ENCODE results near the gene PICK1.
"Not testable (repeated sequence)": the region's sequence is repeated elsewhere in the genome, so short reads cannot be mapped to it uniquely, and the experiment has no call there.

PICK1 gene

DNA sequence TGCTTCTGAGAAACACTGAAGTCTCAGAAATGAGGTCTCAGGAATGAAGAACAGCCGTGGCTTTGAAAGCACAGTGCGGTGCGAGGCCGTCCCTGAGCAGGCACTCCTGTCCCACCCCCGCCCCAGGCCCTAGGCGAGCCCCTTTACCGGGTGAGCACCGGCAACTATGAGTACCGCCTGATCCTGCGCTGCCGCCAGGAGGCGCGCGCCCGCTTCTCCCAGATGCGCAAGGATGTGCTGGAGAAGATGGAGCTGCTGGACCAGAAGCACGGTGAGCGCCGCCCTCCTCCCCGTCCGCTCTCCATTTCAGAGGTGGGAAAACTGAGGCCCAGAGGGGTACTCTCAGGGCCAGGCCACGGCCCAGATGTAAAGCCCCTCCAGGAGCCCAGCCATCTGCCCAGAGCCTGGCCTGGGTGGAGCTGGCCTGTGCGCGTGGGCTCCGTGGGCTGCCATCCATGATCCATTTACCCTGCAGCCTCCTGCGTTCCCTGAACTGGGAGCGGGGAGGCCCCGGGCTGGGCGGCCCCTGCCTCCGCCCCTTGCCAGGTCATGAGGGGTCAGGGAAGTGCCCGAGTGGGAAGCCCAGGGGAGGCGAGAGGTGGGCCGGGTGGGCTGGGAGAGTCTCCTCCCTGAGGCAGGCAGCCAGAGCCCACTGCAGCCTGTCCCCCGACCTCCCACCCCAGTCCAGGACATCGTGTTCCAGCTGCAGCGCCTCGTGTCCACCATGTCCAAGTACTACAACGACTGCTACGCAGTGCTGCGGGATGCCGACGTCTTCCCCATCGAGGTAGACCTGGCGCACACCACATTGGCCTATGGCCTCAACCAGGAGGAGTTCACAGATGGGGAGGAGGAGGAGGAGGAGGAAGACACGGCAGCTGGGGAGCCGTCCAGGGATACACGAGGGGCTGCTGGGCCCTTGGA lies 17.2 kb downstream of the PICK1 start:
- DNase-seq (ENCODE audit: low read depth in 2 of 2), result no peak

DNA sequence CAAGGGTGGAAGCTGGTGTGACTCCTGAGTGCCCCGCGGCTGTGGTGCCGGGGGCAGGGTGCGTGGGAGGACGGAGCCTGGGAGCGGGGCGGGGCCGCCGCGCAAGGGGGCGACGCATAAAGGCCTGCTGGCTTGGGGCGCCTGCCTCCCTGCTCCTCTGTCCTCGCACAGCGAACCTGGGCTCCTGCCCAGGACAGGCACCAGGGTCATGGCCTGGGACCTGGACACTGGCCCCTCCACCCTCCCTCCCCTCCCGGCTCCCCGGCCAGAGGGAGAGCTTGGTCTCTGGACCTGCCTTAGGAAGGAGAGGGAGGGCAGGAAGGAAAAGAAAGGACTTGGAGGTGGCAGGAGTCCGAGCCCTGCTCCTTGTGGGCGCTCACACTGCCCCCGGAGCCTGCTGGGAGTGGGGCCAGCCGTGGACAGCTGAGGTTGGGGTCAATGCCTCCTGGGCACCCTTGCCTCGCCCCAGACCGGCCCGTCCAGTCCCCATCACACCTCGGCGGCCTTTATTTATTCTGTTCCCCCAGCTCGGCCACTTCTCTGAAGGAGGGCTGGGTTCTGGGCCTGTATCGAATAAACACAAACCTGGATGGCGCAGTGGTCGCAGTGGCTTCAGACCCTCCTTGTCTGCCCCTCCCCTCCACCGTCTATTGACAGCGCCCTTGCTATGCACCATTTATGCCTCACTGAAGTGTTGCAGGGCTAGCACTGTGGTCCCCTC lies 18.1 kb downstream of the PICK1 start:
- DNase-seq (ENCODE audit: low read depth in 2 of 2), result no peak

DNA sequence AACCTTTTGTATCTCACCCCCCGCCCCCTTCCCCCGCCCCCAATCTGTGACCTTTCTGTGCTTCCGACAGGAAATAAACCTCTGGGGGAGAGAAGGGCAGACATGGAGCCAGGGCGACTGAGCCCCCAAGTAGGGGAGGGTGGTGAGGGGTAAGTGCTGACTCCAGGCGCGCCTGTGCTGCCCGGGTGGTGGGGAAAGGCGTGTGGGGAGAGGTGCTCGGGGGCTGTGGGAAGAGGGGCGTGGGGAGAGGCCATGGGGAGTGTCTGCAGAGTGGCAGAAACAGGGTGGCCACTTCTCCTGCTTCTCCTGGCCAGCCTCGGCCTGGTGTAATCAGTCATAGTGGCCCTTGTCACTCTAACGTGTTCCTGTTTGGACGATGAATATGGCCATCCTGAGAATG lies 18.8 kb downstream of the PICK1 start:
- no peak for DNase-seq (ENCODE audit: low read depth in 2 of 2)

DNA sequence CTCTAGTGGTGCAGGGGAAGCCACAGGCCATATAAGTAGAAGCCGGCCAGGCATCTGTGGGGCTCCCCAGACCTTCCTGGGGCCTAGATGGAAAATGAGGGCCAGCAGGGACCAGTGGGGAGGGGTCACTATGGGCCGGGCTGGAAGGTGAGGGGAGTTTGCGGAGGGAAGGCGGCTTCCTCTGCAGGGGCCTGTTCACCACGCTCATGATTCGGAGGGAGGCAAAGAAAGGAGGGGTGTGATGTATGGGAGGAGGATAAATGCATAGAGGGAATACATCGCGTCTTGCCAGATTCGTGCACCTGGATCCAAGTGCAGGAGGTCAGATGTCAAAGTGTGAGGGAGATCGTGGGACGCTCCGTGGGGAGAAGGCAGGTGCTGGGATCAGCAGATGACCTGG lies 19.9 kb downstream of the PICK1 start:
- DNase-seq (ENCODE audit: low read depth in 2 of 2), result no peak

DNA sequence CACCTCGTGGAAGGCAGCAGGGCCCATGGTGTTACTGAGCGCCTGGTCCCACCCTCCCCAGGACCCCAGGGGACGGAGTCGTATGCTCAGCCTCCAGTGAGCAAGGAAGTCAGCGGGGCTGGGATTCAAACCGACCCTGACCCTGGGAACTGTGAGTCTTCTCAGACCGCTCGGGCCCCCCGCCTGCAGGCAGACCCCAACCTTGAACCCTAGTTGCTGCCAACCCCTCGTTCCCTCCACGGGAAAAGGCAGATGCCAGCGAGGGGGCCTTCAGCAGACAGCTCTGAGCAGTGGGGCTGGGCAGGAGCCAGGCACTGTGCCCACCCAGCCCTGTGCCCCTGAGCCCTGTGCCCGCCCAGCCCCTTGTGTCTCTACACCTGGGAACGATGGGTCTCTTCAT lies 20.4 kb downstream of the PICK1 start:
- no peak for DNase-seq (ENCODE audit: low read depth in 2 of 2)

DNA sequence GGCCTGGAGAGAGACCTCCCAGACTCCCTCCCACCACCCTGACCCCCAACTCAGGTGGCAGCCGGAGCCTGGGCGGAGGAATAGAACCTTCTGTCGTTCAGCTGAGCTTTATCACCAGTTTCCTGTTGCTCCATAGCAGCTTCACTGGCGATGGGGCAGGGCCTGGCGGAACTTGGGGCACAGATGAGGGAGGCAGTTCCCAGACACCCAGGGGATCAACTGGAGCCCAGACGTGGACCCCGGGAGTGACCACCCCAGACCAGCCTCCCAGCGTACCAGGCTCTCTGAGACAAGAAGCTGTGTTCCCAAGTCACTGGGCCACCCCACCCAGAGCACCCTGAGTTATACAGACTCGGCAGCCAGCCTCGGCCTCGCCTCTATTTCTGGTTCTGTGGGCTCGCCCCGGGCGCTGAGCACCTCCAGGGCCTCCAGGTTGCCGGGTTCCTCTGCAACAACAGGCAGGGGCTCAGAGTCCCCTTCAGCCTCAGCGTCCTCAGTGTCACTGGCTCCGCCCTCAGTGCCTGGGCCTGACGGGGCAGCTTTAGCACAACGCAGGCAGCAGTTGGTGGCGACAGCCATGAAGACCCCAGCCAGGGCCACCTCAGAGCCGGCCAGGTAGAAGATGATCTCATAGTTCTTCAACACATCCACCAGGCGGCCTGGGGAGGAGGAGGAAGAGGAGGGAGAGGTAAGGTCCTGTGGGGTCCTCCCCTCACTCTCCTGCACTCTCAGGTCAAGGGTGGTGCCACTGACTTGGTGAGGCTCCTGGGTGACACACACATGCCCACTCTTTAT lies 21.0 kb downstream of the PICK1 start:
- DNase-seq (ENCODE audit: low read depth in 2 of 2), result no peak

DNA sequence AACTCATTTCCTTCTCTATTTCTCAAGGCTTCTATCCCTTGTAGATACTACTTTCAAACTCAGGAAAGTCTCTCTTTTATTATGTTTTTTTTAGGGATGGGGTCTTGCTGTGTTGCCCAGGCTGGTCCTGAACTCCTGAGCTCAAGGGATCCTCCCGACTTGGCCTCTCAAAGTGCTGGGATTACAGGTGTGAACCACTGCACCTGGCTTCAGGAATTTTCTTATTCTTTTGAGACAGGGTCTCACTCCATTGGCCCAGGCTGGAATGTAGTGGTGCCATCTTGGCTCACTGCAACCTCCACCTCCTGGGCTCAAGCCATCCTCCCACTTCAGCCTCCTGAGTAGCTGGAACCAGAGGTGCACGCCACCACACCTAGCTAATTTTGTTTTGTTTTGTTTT lies 22.0 kb downstream of the PICK1 start:
- not testable (repeated sequence) for DNase-seq (ENCODE audit: low read depth in 2 of 2)

DNA sequence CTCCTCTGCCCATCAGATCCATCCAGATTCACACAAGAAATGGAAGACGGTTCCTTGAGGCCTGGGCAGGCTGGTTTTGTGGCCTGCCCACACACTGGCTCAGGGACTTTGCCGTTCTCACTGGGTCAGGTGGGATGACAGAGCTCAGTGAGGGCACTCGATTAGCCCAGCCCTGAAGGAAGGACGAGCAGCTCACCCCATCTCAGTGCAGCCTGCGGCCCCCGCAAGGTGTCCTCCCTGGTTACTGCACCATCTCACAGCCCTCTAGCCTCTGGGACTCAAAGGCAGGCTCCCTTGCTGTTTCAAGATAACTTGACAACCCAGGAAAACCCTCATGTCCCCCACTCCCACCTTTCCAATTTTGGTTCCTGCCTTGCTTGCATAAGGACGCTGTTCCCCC lies 22.6 kb downstream of the PICK1 start:
- no peak for DNase-seq (ENCODE audit: low read depth in 2 of 2)

DNA sequence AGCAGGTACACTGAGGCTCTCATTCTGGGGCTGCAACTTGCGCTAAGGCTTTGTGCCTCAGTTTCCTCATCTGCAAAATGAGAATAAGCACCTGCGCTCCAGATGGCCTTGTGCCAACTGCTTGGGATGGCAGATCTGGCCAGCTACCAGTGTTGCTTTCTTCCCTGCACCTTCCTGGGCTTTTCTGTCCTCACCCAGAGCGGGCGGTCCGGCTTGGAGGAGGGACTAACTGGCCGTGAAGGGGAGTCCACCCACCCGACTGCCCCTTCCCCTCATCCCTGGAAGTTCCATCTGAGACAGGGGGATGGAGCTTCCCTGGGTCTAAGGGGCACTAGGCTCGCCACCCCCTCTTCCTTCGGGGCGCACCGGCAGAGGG lies 23.3 kb downstream of the PICK1 start:
- no peak for DNase-seq (ENCODE audit: low read depth in 2 of 2)

DNA sequence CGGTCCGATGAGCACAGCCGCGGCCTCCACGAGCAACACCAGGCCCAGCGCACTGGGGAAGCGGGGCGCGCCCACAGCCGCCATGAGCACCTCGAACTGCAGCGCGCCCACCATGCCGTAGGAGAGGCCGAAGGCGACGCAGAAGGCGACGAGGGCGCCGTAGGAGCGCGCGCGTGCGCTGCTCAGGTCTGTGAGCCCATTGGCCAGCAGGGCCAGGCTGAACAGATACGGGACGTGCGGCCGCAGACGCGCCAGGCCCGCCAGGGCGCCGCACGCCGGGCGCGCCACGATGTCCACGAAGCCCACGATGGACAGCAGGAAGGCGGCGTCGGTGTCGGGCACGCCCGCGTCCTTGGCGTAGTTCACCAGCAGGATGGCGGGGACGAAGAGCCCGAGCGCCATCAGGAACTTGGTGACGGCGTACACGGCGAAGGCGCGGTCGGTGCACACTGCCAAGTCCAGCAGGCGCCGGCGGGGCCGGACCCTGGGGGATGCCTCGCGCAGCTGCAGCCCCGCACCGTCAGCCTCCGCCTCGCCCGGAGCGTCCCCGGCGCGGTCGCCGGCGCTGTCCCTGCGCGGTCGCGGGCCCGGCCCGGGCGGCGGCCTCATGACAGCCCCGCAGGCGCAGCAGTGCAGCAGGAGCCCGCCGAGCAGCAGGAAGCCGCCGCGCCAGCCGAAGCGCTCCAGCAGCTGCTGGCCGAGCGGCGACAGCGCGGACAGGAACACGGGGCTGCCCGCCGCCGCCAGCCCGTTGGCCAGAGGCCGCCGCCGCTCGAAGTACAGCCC lies 23.8 kb downstream of the PICK1 start:
- no peak for DNase-seq (ENCODE audit: low read depth in 2 of 2)

DNA sequence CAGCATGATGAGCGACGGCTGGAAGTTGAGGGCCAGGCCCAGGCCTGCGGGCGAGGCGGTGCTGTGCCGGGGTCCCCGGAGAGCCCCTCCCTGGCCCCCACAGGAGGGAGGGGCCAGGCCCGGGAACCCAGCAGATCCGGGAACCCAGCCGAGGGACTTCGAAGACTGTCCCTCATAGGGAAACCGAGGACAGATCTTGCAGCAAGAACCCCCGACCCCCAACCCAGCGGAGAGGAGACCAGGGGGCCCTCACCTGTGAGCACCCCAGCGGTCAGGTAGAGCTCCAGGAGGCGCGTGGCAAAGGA lies 24.4 kb downstream of the PICK1 start:
- no peak for DNase-seq (ENCODE audit: low read depth in 2 of 2)

DNA sequence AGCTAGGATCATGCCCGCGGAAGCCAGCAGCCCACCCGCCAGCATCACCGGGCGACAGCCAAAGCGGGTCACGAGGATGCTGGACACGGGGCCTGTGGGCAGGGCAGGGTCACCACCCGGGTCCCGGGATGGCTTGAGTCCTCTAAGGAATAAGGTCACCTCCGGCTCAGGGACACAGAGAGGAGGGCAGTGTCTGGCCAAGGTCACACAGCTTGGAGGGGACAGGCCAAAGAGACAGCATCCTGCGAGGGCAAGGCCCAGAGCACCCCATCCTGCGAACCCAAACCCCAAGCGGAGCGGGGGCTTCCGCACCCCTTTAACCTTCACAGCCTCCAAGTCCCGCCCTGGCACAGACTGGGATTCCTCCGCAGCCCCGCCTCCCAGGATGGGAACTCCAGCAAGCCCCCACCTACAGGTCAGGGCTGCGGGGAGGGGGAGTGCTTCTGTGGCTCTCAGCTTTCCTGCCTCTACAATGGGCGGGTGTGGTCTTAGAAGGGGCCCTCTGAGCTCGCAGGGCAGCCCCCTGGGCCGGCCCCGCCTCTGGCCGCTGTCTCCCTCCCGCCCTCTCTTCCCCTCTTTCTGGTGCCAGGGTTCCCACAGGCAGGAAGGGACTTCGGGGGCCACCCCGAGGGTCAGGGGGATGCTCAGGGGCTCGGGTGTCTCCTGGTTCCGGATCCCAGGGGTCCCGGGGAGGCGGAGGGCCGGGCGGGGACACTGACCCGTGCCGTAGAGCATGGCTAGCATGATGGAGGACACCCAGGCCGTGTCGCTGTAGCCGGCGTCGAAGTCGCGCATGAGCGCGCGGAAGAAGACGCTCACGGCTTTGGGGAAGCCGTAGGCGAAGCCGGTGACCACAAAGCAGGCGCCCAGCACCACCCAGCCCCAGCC lies 25.0 kb downstream of the PICK1 start:
- DNase-seq (ENCODE audit: low read depth in 2 of 2), result no peak

DNA sequence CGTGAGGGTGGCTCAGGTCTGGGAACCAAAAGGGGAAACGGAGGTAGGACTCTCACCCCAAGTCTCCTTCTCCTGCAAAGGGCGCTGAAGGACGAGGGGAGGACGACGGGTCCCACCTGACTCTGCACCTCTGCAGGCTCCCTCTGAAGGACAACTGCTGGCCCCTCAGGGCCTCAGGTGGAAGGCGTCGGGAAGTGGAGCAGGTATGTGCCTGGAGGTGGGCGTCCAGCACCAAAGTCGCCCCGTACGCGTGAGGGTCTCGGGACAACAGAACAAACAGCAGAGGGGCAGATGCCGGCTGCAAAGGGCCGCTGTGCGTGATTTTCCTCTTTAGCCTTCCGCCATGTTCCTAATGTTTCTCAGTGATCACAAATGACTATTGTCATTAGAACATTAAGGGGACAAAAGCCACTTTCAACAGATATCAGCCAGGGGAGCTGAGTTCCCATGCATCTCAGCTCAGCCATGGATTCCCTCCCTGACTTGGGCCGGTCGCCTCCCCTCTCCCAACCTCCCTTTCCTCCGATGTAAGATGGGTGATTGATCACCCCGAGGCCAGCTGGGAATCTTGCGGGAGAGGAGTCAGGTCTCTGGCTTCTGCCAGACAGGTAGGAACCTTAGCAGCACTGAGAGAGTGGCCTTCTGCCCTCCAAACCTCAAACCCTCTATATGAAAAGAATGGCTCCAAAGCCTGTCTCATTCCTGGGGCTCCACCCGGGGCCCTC lies 25.9 kb downstream of the PICK1 start:
- no peak for DNase-seq (ENCODE audit: low read depth in 2 of 2)

DNA sequence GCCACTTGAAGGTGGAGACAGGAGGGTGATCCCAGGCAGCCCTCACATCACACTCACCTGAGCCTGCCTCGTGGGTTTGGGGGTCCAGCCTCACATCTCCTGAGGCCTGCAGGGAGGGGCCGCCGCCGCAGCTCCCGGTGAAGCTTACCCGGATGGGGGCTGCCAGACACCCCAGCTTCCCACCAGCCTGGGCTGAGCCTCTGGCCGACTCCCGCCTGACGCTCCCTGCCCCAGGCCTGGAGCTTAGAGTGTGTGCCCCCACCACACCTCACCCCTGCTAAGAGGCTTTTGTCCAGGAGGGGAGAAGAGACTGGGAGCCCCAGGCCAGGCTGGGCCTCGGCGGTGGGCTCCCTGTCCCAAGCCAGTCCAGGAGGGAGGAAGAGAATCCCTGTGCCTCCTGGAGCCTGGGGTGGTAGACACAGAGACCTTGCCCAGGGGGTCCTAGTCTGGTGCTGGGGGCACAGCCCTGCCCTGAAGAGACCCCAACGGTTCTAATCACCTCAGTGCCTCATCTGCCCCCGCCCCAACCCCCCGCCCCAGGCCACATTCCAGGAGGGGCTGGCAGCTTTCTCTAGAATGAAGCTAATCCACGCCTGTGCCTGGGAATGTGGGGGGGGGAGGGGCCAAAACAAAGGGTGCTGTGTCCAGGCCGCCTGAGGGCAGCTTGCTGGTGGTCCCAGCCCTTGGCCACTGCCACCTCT lies 26.9 kb downstream of the PICK1 start, which contains the start of gene SLC16A8:
Gene SLC16A8, minus strand, starts transcription at position 254 of the 701 bp plus-strand sequence. CDS start 1,311 bp downstream, outside the sequence.
- DNase-seq (ENCODE audit: low read depth in 2 of 2), result no peak

DNA sequence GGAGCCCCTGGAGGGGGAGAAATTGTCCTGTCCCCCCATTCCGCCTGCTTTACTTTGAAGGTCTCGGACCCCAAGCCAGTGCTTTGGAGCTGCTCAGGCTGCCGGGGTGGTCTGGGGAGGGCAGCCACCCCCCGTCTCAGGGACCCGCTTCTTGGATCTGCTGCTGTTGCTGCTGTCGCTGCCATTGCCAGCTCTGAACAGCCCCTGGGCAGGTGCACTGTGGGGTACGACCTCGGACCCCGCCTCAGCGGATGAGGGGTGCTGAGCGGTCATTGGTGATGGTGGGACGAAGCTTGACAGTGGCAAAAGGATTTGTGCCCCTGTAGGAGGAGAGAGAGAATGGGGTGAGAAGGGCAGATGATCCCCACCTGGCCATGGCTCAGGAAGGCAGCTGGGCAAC lies 27.9 kb downstream of the PICK1 start:
- DNase-seq (ENCODE audit: low read depth in 2 of 2), result no peak

DNA sequence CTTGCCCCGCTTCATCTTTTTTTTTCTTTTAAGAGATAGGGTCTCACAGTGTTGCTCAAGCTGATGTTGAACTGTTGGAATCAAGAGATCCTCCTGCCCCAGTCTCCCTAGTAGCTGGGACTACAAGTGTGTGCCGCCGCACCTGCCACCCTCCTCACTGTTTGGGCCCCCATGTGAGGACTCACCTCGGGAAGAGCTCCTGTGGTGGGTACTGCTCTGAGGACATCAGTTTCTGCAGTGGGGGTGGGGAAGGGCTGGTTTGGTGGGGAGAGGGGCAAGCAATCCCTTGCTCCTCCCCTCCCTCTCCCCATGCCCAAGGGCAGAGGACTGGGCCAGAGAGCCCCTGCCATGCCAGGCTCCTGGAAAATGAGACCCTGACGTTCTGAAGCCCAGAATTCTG lies 28.3 kb downstream of the PICK1 start:
- DNase-seq (ENCODE audit: low read depth in 2 of 2), result no peak

DNA sequence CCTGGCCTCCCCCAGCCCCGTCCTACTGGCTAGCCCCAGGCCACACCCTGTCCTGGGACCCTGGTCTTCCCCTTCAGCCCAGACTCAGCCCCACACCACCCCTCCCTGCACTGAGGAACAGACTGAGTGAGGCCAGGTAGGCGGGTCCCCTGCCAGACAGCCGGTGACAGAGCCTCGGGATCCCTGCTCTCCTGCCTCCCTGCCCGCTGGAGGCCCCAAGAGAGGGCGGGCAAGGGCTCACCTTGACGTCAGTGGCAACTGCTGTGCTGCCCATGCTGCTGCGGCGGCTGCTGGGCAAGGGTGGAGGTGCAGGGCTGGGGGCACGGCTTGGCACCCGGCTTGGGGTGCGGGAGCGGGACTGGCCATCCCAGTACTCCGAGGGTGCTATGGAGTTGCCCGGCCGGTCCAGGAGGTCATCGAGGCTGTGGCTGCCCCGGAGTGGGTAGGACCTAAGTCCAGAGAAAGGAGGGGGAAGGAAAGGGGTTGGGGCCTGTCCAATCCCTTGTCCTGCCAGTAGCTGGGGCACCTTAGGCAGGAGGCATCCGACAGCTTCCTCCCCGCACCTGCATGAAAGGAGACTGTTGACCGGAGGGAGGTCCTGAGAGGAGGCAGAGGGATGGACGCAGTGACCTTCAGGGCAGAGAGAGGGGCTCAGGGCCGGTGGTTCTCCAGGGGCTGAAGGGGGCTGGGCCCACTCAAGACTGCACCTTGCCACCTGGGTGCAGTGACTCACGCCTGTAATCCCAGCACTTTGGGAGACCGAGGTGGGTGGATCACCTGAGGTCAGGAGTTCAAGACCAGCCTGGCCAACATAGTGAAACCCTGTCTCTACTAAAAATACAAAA lies 29.0 kb downstream of the PICK1 start:
- DNase-seq (ENCODE audit: low read depth in 2 of 2), result no peak

DNA sequence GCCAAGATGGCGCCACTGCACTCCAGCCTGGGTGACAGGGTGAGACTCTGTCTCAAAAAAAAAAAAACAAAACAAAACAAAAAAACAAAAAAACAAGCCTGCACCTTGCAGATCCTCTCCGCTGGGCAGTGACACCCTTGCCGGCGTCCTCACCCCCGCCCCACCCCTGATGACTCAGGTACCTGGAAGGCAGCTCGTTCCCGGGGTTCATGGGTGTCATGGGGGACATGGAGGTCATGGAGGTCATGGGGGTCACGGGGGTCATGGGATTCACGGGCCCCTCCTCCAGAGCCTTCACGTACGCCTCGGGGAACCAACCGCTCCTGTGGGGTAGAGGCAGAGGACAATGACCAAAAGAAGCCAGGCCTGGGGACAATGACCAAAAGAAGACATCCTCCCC lies 29.7 kb downstream of the PICK1 start:
- DNase-seq (ENCODE audit: low read depth in 2 of 2), result no peak
